ACC112 (cell line): ENCODE data around the gene UNCX.
"Not testable (repeated sequence)": the region's sequence is repeated elsewhere in the genome, so short reads cannot be mapped to it uniquely, and the experiment has no call there.

Experiments
- H2AFZ ChIP-seq: fragments of 200-600 bp; sonication (generic); one replicate; pipeline ENCODE4 v1.6.0; 2017; ENCODE audit warnings: antibody characterized with exemption, low read length; ENCODE audit not compliant: unreplicated experiment
- H3K27ac ChIP-seq: fragments of 200-600 bp; sonication (generic); 2 replicates; pipeline ENCODE4 v1.5.1; 2014; ENCODE audit warnings: low read depth, mild to moderate bottlenecking, antibody characterized with exemption, low read length, moderate library complexity
- H3K27me3 ChIP-seq: fragments of 200-600 bp; sonication (generic); 2 replicates; pipeline ENCODE4 v1.6.1; 2014; ENCODE audit warnings: mild to moderate bottlenecking, antibody characterized with exemption, low read length, moderate library complexity, mixed read lengths; ENCODE audit not compliant: insufficient read depth
- H3K36me3 ChIP-seq: fragments of 200-600 bp; sonication (generic); 2 replicates; pipeline ENCODE4 v1.6.1; 2016; ENCODE audit warnings: mild to moderate bottlenecking, antibody characterized with exemption, low read length, moderate library complexity, mixed read lengths; ENCODE audit not compliant: insufficient read depth
- H3K4me1 ChIP-seq: fragments of 200-600 bp; sonication (generic); one replicate; pipeline ENCODE4 v1.6.1; 2016; ENCODE audit warnings: low read length, mixed read lengths; ENCODE audit not compliant: insufficient read depth, unreplicated experiment, control insufficient read depth
- H3K4me3 ChIP-seq: fragments of 200-600 bp; sonication (generic); 2 replicates; pipeline ENCODE4 v1.5.1; 2014; ENCODE audit warnings: mild to moderate bottlenecking, low read depth, low read length
- H3K79me2 ChIP-seq: fragments of 200-600 bp; sonication (generic); one replicate; pipeline ENCODE4 v1.6.0; 2016; ENCODE audit warnings: low read length; ENCODE audit not compliant: control insufficient read depth, unreplicated experiment, insufficient read depth

The UNCX gene

GRCh38 chr7:1232623-1233332 lies at the start of gene UNCX:
TSS of gene UNCX (plus strand) at chr7:1232872. CDS start at chr7:1233018, 146 bp downstream.
- no peak within 1 kb of the TSS for H3K4me3 ChIP-seq
- H3K36me3 ChIP-seq: no peaks in the 10 kb centered on the region
- no peaks in the 10 kb centered on the region for H3K4me1 ChIP-seq
- H3K79me2 ChIP-seq: no peaks in the 10 kb centered on the region
- no peak within 1 kb of the TSS for H2AFZ ChIP-seq
- peaks cover 80% of the 10 kb centered on the region for H3K27me3 ChIP-seq
- no peak within 1 kb of the TSS for H3K27ac ChIP-seq

GRCh38 chr7:1187127-1187526 lies 45.5 kb upstream of the UNCX start:
- peaks cover 36% of the 10 kb centered on the region for H3K27me3 ChIP-seq

GRCh38 chr7:1188720-1189294 lies 43.9 kb upstream of the UNCX start:
- Histone ChIP-seq H3K79me2 (no peaks in the 10 kb centered on the region), H3K4me1 (no peaks in the 10 kb centered on the region), H3K27ac (no peak overlapping the region), H3K4me3 (no peak overlapping the region), H2AFZ (no peak overlapping the region), H3K27me3 (peaks cover 36% of the 10 kb centered on the region), H3K36me3 (no peaks in the 10 kb centered on the region)

More at GRCh38 chr7:1187127-1187526, 45.5 kb upstream of the UNCX start:
- Histone ChIP-seq H3K79me2 (no peaks in the 10 kb centered on the region), H3K4me3 (no peak overlapping the region), H2AFZ (no peak overlapping the region), H3K36me3 (no peaks in the 10 kb centered on the region), H3K27ac (no peak overlapping the region), H3K4me1 (no peaks in the 10 kb centered on the region)

- H3K4me1 ChIP-seq: no peaks in the 10 kb centered on the region
- no peak overlapping the region for H3K4me3 ChIP-seq
- peaks cover 34% of the 10 kb centered on the region for H3K27me3 ChIP-seq
- no peak overlapping the region for H2AFZ ChIP-seq
- H3K27ac ChIP-seq: no peak overlapping the region
- no peaks in the 10 kb centered on the region for H3K36me3 ChIP-seq
- no peaks in the 10 kb centered on the region for H3K79me2 ChIP-seq
These were observed 42.5 kb upstream of the UNCX start for GRCh38 chr7:1189986-1190772.

- Histone ChIP-seq H3K27me3 (peaks cover 24% of the 10 kb centered on the region), H2AFZ (no peak overlapping the region), H3K36me3 (no peaks in the 10 kb centered on the region), H3K4me1 (no peaks in the 10 kb centered on the region), H3K27ac (no peak overlapping the region), H3K79me2 (no peaks in the 10 kb centered on the region), H3K4me3 (no peak overlapping the region)
These were observed 40.4 kb upstream of the UNCX start for GRCh38 chr7:1192171-1192676.

- Histone ChIP-seq H3K27ac (no peak overlapping the region), H3K4me3 (no peak overlapping the region), H2AFZ (no peak overlapping the region), H3K27me3 (peaks cover 11% of the 10 kb centered on the region; the same call in 1 of the 2 replicates), H3K4me1 (no peaks in the 10 kb centered on the region), H3K36me3 (no peaks in the 10 kb centered on the region), H3K79me2 (no peaks in the 10 kb centered on the region)
These were observed 38.9 kb upstream of the UNCX start for GRCh38 chr7:1193593-1194424.

- H3K79me2 ChIP-seq, H3K4me3 ChIP-seq, H3K4me1 ChIP-seq, H3K36me3 ChIP-seq, H3K27me3 ChIP-seq, H2AFZ ChIP-seq, H3K27ac ChIP-seq: not testable (repeated sequence)
These were observed 36.2 kb upstream of the UNCX start for GRCh38 chr7:1196441-1196840.

- no peak overlapping the region for H3K4me3 ChIP-seq
- 0 out of 2 replicates have a peak, but pooled peaks cover 5% of the 10 kb centered on the region for H3K27me3 ChIP-seq
- no peaks in the 10 kb centered on the region for H3K36me3 ChIP-seq
- no peaks in the 10 kb centered on the region for H3K4me1 ChIP-seq
- no peak overlapping the region for H3K27ac ChIP-seq
- no peak overlapping the region for H2AFZ ChIP-seq
- no peaks in the 10 kb centered on the region for H3K79me2 ChIP-seq
These were observed 35.7 kb upstream of the UNCX start for GRCh38 chr7:1196950-1197349.

- no peak overlapping the region for H3K27ac ChIP-seq
These were observed 34.6 kb upstream of the UNCX start for GRCh38 chr7:1197997-1198625.

GRCh38 chr7:1200045-1200444 lies 32.6 kb upstream of the UNCX start:
- Histone ChIP-seq H3K4me3 (no peak overlapping the region), H3K79me2 (no peaks in the 10 kb centered on the region), H2AFZ (no peak overlapping the region), H3K27me3 (0 out of 2 replicates have a peak, but pooled peaks cover 5% of the 10 kb centered on the region), H3K4me1 (no peaks in the 10 kb centered on the region), H3K27ac (no peak overlapping the region), H3K36me3 (no peaks in the 10 kb centered on the region)

More at GRCh38 chr7:1197997-1198625, 34.6 kb upstream of the UNCX start:
- Histone ChIP-seq H3K79me2 (no peaks in the 10 kb centered on the region), H3K27me3 (0 out of 2 replicates have a peak, but pooled peaks cover 5% of the 10 kb centered on the region), H3K4me3 (no peak overlapping the region), H3K4me1 (no peaks in the 10 kb centered on the region), H3K36me3 (no peaks in the 10 kb centered on the region), H2AFZ (no peak overlapping the region)
